ENCODE data around the gene CELF2.

The CELF2 gene

DNA sequence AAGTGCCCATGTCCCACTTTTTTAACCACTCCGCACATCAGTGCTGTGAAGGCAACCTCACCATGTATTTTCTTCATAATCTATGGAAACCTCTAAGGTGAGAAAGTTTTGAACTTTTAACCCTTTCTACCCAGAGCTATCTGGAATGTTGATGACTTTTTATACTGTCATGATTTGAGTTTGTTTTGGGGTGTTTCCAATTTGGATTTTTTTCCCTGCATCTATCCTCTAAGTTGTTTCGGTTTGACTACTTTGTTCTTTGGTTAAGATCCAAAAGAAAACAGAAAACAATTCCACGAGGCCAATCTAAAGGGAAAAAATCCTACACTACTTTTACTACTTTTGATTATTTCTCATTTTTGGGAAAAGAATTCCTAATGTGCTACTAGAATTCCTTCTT lies 314.1 kb downstream of the CELF2 start:
- H3K79me2 ChIP-seq (ENCODE audit: control insufficient read depth, insufficient read depth, low read length, poor library complexity) = peaks cover 2% of the 10 kb centered on the region
- H3K23ac ChIP-seq (ENCODE audit: low read length) = no peak overlapping the region
- no peak for DNase-seq
- H3K14ac ChIP-seq (ENCODE audit: low read length) = no peak overlapping the region
- H3K9ac ChIP-seq (ENCODE audit: low read length) = no peak overlapping the region
- no peak overlapping the region for H4K8ac ChIP-seq (ENCODE audit: low read depth, low read length)
- H3K4me2 ChIP-seq (ENCODE audit: low read length) = no peak overlapping the region
- H4K91ac ChIP-seq (ENCODE audit: low read depth, low read length) = no peak overlapping the region
- peaks cover 2% of the 10 kb centered on the region for H3K9me3 ChIP-seq (ENCODE audit: insufficient read depth, low read depth, low read length)
- no peaks in the 10 kb centered on the region for H3K27me3 ChIP-seq (ENCODE audit: insufficient read depth, low read length)
- H2AFZ ChIP-seq (ENCODE audit: insufficient read depth, low read length, poor library complexity) = no peak overlapping the region
- no peak overlapping the region for H2AK5ac ChIP-seq (ENCODE audit: low read length)
- peaks cover 9% of the 10 kb centered on the region for H3K79me1 ChIP-seq (ENCODE audit: low read length)
- H3K36me3 ChIP-seq (ENCODE audit: control insufficient read depth in 1 of 2, insufficient read depth in 2 of 2, low read length in 2 of 2) = no peaks in the 10 kb centered on the region
- no peak overlapping the region for H2BK12ac ChIP-seq (ENCODE audit: low read length)
- no CpG with 5 or more reads among the region's 3 CpGs for WGBS (ENCODE audit: extremely low coverage, insufficient coverage, insufficient read length)
- H3K4me3 ChIP-seq (ENCODE audit: low read depth, low read length) = no peak overlapping the region
- H3K4me1 ChIP-seq (ENCODE audit: control insufficient read depth in 1 of 2, insufficient read depth in 2 of 2, low read length in 2 of 2) = peaks cover 17 to 19% of the 10 kb centered on the region in 2 experiments
- no peak overlapping the region for H3K18ac ChIP-seq (ENCODE audit: low read length)
- H2BK5ac ChIP-seq (ENCODE audit: low read depth, low read length, poor library complexity) = no peak overlapping the region
- H4K12ac ChIP-seq (ENCODE audit: low read depth, low read length) = no peak overlapping the region
- no peak overlapping the region for H3K4ac ChIP-seq (ENCODE audit: low read depth, low read length)
- no peak overlapping the region for H3K27ac ChIP-seq (ENCODE audit: low read depth, low read length)
- no peak overlapping the region for H2BK120ac ChIP-seq (ENCODE audit: insufficient read depth, low read length, poor library complexity)

DNA sequence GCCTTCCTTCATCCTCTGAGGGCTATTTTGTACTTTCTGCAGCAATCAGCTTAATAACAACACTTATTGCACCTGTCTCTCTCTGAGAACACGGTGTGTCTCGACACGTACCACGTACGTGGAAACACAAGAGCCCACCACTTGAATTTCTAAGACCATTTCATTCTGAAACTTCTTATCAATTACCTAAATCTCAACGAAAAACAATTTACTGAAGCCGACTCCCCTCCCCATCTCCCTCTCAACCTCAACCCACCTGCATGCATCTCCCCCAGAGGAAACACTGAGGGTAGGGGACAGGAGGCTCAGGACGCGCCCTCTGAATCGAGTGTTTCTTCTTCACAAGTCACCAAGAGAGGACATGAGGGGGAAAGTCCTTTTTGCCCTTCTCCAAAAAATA lies 315.2 kb downstream of the CELF2 start:
- WGBS (ENCODE audit: extremely low coverage, insufficient coverage, insufficient read length) = 100% methylated on average over 2 of the region's 10 CpGs

DNA sequence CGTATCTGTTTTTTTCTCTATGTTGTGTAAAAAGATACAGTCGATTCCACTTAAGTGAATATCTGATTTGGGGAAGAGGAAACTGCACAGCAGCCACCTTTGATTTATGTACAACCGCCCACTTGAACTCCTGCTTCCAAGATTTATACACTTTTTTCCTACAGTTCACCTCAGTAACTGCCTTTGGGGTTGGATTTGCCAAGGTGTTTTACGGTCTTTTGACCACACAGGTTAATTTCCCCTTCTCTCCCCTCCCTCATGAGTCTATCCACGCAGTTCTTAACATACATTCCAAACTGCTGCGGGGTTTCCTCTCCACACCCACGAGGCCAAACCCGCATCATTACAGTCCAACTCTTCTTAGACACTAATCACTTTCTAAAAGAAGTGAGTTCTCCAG lies 316.8 kb downstream of the CELF2 start:
- Histone ChIP-seq H4K8ac (ENCODE audit: low read depth, low read length) (no peak overlapping the region), H2BK5ac (ENCODE audit: low read depth, low read length, poor library complexity) (peak overlapping the region; percentile 21), H3K9me3 (ENCODE audit: insufficient read depth, low read depth, low read length) (peaks cover 4% of the 10 kb centered on the region), H3K27me3 (ENCODE audit: insufficient read depth, low read length) (no peaks in the 10 kb centered on the region), H2AK5ac (ENCODE audit: low read length) (no peak overlapping the region), H3K4ac (ENCODE audit: low read depth, low read length) (no peak overlapping the region), H2AFZ (ENCODE audit: insufficient read depth, low read length, poor library complexity) (no peak overlapping the region), H3K79me1 (ENCODE audit: low read length) (peaks cover 7% of the 10 kb centered on the region), H3K9ac (ENCODE audit: low read length) (no peak overlapping the region), H3K4me1 (ENCODE audit: control insufficient read depth in 1 of 2, insufficient read depth in 2 of 2, low read length in 2 of 2) (peaks cover 20 to 29% of the 10 kb centered on the region in 2 experiments), H3K4me3 (ENCODE audit: low read depth, low read length) (no peak overlapping the region), H4K12ac (ENCODE audit: low read depth, low read length) (no peak overlapping the region), H3K18ac (ENCODE audit: low read length) (no peak overlapping the region), H3K14ac (ENCODE audit: low read length) (no peak overlapping the region), H4K91ac (ENCODE audit: low read depth, low read length) (no peak overlapping the region), H3K23ac (ENCODE audit: low read length) (no peak overlapping the region), H3K79me2 (ENCODE audit: control insufficient read depth, insufficient read depth, low read length, poor library complexity) (peaks cover 2% of the 10 kb centered on the region), H2BK120ac (ENCODE audit: insufficient read depth, low read length, poor library complexity) (peak overlapping the region; percentile 44), H2BK12ac (ENCODE audit: low read length) (peak overlapping the region; percentile 68), H3K27ac (ENCODE audit: low read depth, low read length) (peak overlapping the region; percentile 29), H3K36me3 (ENCODE audit: control insufficient read depth in 1 of 2, insufficient read depth in 2 of 2, low read length in 2 of 2) (no peaks in the 10 kb centered on the region), H3K4me2 (ENCODE audit: low read length) (no peak overlapping the region)
- no CpG with 5 or more reads among the region's 8 CpGs for WGBS (ENCODE audit: extremely low coverage, insufficient coverage, insufficient read length)
- peak in 1 of 2 donors; percentile 20 for DNase-seq

More for the DNA sequence above, 315.2 kb downstream of the CELF2 start:
- H2AK5ac ChIP-seq (ENCODE audit: low read length) = no peak overlapping the region
- peaks cover 7% of the 10 kb centered on the region for H3K79me1 ChIP-seq (ENCODE audit: low read length)
- H3K27me3 ChIP-seq (ENCODE audit: insufficient read depth, low read length) = no peaks in the 10 kb centered on the region
- no peak for DNase-seq
- H2BK12ac ChIP-seq (ENCODE audit: low read length) = no peak overlapping the region
- no peak overlapping the region for H2BK5ac ChIP-seq (ENCODE audit: low read depth, low read length, poor library complexity)
- H3K23ac ChIP-seq (ENCODE audit: low read length) = no peak overlapping the region
- H3K4ac ChIP-seq (ENCODE audit: low read depth, low read length) = no peak overlapping the region
- H2AFZ ChIP-seq (ENCODE audit: insufficient read depth, low read length, poor library complexity) = no peak overlapping the region
- peaks cover 4% of the 10 kb centered on the region for H3K9me3 ChIP-seq (ENCODE audit: insufficient read depth, low read depth, low read length)
- H3K14ac ChIP-seq (ENCODE audit: low read length) = no peak overlapping the region
- no peak overlapping the region for H4K8ac ChIP-seq (ENCODE audit: low read depth, low read length)
- no peak overlapping the region for H2BK120ac ChIP-seq (ENCODE audit: insufficient read depth, low read length, poor library complexity)
- H3K4me1 ChIP-seq (ENCODE audit: control insufficient read depth in 1 of 2, insufficient read depth in 2 of 2, low read length in 2 of 2) = peaks cover 22 to 24% of the 10 kb centered on the region in 2 experiments
- no peak overlapping the region for H3K9ac ChIP-seq (ENCODE audit: low read length)
- no peak overlapping the region for H4K91ac ChIP-seq (ENCODE audit: low read depth, low read length)
- no peaks in the 10 kb centered on the region for H3K36me3 ChIP-seq (ENCODE audit: control insufficient read depth in 1 of 2, insufficient read depth in 2 of 2, low read length in 2 of 2)
- no peak overlapping the region for H3K4me3 ChIP-seq (ENCODE audit: low read depth, low read length)
- no peak overlapping the region for H4K12ac ChIP-seq (ENCODE audit: low read depth, low read length)
- no peak overlapping the region for H3K18ac ChIP-seq (ENCODE audit: low read length)
- H3K4me2 ChIP-seq (ENCODE audit: low read length) = no peak overlapping the region
- H3K79me2 ChIP-seq (ENCODE audit: control insufficient read depth, insufficient read depth, low read length, poor library complexity) = peaks cover 2% of the 10 kb centered on the region
- no peak overlapping the region for H3K27ac ChIP-seq (ENCODE audit: low read depth, low read length)

DNA sequence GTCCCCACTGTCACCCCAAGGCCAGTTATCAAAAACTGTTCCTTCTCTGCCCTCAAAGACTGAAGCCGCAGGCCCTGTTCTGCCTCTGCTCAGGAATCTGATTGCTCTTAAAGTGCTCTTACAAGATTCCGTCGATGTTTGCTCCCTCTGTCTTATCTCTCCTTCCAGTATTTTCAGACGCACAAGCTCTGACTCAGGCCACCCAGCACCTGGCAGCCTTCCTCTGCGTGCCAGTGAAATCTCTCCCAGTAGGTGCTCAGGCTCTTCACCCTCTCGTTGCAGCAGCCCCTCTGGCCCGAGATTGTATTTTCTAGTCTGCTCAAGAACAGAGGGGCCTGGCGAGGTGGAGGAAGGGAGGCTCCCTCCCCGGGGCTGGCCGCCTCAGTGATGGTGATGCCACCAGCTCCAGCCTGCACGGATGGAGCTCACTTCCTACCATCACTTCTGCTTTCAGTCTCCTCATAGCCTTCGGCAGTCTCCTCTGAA lies 317.5 kb downstream of the CELF2 start:
- Histone ChIP-seq H3K27me3 (ENCODE audit: insufficient read depth, low read length) (no peaks in the 10 kb centered on the region), H4K12ac (ENCODE audit: low read depth, low read length) (no peak overlapping the region), H3K4me1 (ENCODE audit: control insufficient read depth in 1 of 2, insufficient read depth in 2 of 2, low read length in 2 of 2) (peaks cover 20 to 31% of the 10 kb centered on the region in 2 experiments), H3K4ac (ENCODE audit: low read depth, low read length) (no peak overlapping the region), H2BK5ac (ENCODE audit: low read depth, low read length, poor library complexity) (peak overlapping the region; percentile 13), H3K79me1 (ENCODE audit: low read length) (peaks cover 7% of the 10 kb centered on the region), H2AFZ (ENCODE audit: insufficient read depth, low read length, poor library complexity) (no peak overlapping the region), H3K18ac (ENCODE audit: low read length) (no peak overlapping the region), H3K4me2 (ENCODE audit: low read length) (peak overlapping the region; percentile 32), H4K8ac (ENCODE audit: low read depth, low read length) (peak overlapping the region; percentile 50), H2AK5ac (ENCODE audit: low read length) (no peak overlapping the region), H4K91ac (ENCODE audit: low read depth, low read length) (peak overlapping the region; percentile 62), H3K79me2 (ENCODE audit: control insufficient read depth, insufficient read depth, low read length, poor library complexity) (peaks cover 2% of the 10 kb centered on the region), H3K36me3 (ENCODE audit: control insufficient read depth in 1 of 2, insufficient read depth in 2 of 2, low read length in 2 of 2) (no peaks in the 10 kb centered on the region), H3K9me3 (ENCODE audit: insufficient read depth, low read depth, low read length) (peaks cover 4% of the 10 kb centered on the region), H3K4me3 (ENCODE audit: low read depth, low read length) (no peak overlapping the region), H2BK12ac (ENCODE audit: low read length) (peak overlapping the region; percentile 72), H2BK120ac (ENCODE audit: insufficient read depth, low read length, poor library complexity) (no peak overlapping the region), H3K9ac (ENCODE audit: low read length) (no peak overlapping the region), H3K23ac (ENCODE audit: low read length) (no peak overlapping the region), H3K27ac (ENCODE audit: low read depth, low read length) (peak overlapping the region; percentile 29), H3K14ac (ENCODE audit: low read length) (no peak overlapping the region)
- no CpG with 5 or more reads among the region's 12 CpGs for WGBS (ENCODE audit: extremely low coverage, insufficient coverage, insufficient read length)
- peak; percentile 80 to 86 for DNase-seq

Measured in trophoblast cell (in vitro differentiated cells and primary cell).